Right lung (tissue), 5 donors: Measurements from ENCODE around the gene USH2A. TPM values are rescaled to one million over a fixed set of nuclear protein-coding genes. Genes with fewer than 3 reads are reported as not detected.
"Not testable (repeated sequence)": the region's sequence is repeated elsewhere in the genome, so short reads cannot be mapped to it uniquely, and the experiment has no call there.

ENCODE experiments used
- DNase-seq, 2 donors: peaks; one replicate each; pipeline ENCODE4 v3.0.0-alpha.2; 2013
- polyA plus RNA-seq, 5 donors: library from polyadenylated mRNA; unstranded; fragments of 120-200 nt; gene quantifications; one replicate each; pipeline versions ENCODE4 v1.2.1 to v1.2.3, GENCODE V29; 2013; ENCODE audit warnings: inconsistent platforms in 1 of 5, low replicate concordance in 1 of 5; ENCODE audit not compliant: insufficient read length in 5 of 5, insufficient read depth in 1 of 5

USH2A gene
- polyA plus RNA-seq, 5 donors: 0.03 to 0.10 (median 0.06) TPM

DNA sequence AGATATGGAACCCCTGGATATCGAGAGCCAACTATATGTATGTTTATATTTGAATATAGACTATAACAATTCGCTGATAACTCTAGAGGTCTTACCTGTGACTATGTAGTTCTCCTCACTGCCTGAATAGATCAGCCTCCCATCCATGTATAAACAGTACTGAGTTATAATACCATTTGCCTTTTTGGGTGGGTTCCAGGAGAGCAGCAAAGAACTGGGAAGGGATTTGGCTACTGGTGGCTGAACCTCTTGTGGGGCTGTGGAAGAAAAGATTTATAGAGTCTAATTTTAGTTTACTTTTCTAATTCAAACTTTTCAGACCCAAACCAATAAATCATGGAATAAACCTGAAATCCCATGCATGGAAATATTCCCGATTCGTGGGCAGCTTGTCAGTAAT lies 376.9 kb downstream of the USH2A start:
- no peak for DNase-seq

DNA sequence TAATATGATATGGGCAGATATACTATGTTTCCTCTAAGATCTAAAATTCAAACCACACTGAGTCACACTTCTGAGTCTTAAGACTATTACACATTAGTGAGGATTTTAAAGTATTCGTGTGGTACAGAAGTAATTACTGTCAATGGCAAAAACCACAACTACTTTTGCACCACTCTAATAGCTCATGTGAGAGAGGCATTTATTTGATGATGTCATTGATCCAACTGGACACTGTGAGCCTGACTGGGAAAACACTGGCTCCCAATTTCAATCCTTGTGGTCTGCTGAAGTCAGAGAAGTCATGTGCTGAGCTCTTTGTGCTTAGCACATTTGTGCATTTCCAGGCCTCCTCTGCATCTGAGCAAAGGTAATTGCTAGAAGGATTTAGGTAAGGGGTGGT lies 377.8 kb downstream of the USH2A start:
- no peak for DNase-seq

DNA sequence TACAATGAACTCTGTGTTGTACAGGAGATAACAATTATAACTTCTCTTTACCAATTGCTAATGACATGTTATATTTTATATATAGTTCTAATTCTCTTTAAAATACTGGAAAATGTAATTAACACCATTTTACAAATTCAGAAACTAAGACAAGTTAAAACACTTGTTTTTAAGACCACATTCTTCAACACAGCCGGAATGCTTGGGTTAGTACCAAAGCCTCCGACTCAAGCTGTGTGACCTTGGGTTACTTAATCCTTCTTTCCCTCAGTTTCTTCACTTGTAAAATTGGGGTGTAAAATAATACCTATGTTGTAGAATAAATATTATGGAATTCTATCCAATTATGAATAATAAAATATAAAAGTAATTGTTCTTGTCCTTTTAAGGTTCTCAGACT lies 378.7 kb downstream of the USH2A start:
- no peak for DNase-seq

DNA sequence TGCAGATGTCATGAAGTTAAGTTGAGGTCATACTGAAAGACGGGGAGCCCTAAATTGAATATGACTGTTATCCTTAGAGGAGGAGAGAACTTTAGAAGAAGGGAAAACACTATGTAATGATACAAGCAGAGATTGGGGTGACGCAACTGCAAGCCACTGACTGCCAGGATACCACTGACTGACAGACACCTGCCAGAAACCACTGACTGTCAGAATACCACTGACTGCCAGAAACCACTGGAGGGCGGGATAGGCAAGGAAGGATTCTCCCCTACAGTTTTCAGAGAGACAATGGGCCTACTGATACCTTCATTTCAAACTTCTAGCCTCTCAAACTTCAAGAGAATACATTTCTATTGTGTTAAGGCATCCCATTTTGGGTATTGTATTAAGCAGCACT lies 388.7 kb downstream of the USH2A start:
- DNase-seq: no peak

DNA sequence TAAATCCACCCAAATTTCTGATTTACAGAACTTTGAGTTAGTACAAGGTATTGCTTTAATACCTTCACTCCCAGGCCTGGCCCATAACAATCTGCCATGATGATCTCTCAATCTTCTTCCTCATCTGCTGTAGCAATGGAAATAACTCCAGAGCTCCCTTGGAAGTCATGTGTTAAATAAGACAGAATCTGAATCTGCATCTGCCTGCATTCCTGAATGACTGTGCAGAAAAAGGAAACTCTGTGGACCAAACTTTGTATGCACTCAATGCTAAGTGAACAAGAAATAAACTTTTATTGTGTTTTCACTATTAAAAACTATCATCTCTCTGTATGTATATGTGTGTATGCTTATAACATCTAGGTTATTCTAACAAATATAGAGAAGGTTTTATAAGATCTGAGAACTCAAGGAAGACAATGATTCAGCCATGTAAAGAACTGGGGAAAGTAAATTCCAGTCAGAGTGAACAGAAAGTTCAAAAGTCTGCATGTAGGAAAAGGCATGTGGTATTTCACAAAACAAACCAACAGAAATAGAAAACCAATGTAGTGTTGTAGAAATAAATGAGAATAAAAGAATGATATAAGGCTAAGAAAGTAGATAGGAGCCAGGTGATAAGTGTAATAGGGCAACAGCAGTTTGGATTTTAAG lies 390.2 kb downstream of the USH2A start:
- DNase-seq: no peak

DNA sequence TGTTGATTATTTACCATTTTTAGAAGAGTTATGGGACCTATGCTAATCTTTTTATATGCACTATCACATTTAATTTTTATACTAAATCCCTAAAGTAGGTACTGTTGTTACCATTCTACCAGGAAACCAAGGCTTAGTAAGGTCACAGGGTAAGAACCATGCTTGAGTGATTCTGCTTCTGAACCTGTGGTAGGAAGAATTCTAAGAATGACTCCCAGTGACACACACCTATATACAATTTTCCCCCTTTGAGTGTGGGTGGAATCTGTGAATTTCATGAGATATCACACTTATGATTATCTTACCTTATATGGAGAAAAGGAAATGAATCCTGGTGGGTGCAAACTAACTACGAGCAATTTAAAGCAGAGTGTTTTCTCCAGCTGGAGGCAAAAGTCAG lies 391.0 kb downstream of the USH2A start:
- DNase-seq: no peak

DNA sequence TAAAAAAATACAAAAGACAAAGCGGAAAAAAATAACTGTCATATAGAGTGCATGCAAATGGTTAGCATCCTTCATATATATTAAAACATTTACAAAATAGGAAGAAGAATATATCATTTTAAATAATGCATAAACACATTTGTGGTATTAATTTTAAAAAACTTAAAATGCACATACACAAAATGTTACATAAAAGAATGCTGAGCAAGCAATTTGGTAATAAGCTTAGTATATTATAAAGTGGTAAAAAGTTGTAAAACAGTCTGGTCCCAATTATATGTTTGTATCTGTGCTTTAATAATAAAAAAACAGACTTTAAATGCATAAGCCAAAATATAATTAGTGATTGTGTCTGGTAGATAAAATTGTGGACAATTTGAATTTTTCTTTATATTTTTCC lies 394.6 kb downstream of the USH2A start:
- no peak for DNase-seq

DNA sequence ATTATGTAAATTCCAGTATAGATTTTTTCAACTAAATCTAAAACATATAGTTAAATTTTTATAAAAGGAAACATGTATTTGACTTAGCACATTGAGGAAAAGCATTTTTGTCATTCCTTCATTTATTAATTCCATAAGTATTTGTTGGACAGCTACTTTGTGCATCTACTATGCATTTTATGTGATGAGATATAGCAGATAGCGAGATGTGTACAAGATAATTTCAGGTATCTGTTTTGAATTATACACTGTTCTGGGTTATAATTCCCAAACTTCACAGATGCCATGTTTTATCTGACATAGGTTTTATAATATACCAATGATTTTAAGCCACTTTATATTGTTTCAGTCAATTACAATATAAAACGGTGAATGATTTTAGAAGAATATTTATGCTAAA lies 398.7 kb downstream of the USH2A start:
- no peak for DNase-seq

DNA sequence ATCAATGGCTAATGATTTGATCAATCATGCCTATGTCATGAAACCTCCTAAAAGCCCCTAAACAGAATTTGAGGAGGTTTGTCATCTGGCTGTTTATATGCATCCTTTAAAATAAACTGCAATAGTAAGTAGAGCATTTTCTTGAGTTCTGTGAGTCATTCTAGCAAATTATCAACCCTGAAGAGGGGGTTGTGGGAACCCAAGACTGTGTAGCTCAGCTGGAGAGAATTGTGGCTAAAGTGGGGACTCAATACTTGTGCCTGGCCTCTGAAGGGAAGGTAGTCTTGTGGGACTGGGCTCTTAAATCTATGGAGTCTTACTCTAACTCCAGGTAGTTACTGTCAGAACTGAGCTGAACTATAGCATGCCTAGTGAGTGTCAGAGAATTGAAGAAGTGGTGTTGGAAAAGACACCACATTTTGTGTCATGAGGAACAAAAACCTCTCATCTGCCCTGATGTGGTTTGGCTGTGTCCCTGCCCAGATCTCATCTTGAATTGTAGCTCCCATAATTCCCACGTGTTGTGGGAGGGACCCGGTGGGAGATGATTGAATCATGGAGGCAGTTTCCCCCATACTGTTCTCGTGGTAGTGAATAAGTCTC lies 402.4 kb downstream of the USH2A start:
- DNase-seq: no peak

DNA sequence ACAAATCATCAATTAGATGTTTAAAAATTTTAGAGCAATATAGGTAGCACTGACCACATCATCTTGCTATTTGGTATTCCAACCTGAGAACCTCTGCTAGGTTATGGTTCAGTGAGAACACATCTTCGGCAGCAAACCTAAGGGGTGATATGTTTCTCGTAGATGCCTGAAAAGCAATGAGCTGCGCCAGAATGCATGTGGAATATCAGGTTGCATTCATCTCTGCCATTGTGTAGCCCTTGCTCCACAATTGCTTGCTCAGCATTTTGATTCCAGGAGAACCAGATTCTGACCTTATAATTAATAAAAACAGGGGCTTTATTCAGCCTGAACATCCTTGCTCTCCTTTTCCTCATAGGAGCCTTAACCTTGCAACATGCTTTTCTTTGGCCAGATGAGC lies 408.1 kb downstream of the USH2A start:
- DNase-seq: no peak

DNA sequence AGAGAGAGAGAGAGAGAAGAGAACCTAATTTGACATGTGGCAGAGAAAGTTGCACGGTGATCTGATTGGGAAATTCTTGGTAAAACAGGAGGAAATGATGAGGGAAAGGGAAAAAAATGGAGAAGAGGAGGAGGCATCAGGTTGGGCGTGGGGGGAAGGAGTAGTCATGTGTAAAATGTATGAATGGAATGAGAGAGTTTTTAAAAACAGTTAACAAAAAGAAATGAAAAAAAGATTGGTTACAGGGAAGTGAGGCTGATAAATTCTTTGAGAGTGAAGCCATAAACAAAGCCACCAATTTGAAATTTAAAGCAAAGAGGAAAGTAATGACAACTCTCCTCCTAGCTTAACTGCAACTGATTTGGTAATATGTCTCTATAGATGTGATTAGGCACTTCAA lies 409.2 kb downstream of the USH2A start:
- DNase-seq: no peak

DNA sequence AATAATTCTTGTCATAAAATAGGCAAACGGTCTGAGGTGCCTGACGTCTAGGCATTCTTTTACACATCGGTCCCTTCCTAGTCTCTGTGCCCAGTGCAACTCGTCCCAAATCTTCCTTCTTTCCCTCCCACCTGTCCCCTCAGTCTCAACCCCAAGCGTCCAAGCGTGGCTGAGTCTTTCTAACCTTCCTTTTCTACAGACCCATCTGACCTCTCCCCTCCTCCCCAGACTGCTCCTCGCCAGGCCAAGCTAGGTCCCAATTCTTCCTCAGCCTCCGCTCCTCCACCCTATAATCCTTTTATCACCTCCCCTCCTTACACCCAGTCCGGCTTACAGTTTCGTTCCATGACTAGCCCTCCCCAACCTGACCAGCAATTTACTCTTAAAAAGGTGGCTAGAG lies 413.8 kb downstream of the USH2A start:
- DNase-seq: not testable (repeated sequence)

DNA sequence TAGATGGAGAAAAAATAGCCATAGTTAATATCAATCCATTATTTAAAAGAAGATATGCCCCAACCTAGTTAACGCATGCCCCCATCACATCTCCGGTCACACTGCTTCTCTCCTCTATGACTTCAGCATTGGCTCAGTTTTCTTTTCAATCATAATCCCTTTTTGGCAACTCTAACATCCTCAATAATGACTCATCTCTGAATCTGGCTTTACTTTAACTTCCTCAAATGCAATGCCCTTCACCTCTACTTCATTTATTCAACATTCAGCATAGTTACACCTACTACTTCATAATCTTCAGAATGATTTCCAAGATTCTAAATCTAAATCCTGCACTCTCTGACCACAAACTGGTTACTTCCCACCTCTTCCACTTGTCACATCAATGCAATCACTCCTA lies 417.3 kb downstream of the USH2A start:
- no peak for DNase-seq

DNA sequence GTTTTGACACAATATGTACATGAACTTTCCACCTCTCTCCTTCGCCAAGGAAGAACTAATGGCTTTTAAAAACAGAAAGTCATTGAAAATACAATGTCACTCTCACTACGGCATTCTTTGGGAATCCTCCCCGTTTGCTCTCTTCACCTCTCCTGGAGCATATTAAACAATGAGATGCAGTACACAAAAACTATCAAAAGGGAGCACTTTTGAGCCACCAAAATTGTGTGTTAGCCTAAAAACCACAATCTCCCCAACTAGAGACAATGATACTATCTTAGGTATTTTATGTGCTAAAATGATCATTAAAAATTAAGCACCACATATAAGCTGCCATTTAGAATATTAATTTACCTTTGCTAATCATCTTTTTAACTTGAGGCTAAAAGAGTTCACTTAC lies 430.6 kb downstream of the USH2A start:
- peak; percentile 6 to 11 for DNase-seq

DNA sequence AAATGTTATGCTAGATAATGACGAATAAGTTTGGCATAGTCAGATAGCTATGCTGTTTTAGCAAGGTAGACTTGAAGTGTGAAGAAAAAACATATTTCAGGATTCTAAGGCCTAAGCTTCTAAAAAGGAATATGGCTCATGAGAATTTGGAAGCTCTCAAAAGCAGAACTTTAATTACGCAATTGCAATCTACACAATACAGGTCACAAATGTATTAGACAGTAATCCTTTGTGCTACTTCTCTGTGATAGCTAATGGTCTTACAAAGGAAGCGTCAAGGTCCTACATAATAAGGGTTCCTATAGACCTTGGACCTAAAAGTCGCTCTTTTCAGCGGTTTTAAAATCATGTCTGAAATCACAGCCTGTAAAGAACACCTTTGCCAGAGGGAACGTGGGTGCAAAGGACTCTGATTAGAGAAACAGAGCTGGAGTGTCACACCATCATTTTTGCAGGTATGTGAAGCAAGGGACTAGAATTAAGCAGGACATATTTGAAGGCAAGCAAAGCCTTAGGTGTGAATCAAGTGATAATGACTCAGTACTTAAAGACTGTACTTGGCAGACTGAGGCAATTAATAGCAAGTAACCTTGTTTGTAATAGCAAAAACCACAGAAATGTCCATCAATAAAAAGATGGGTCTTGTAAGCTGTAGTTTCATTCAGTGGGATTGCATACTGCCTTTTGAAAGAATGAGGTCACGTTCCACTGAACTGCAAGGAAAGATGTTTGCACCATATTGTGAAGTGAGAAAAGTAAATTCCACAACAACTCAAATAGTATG lies 436.0 kb downstream of the USH2A start:
- peak in 1 of 2 donors; percentile 2 for DNase-seq

DNA sequence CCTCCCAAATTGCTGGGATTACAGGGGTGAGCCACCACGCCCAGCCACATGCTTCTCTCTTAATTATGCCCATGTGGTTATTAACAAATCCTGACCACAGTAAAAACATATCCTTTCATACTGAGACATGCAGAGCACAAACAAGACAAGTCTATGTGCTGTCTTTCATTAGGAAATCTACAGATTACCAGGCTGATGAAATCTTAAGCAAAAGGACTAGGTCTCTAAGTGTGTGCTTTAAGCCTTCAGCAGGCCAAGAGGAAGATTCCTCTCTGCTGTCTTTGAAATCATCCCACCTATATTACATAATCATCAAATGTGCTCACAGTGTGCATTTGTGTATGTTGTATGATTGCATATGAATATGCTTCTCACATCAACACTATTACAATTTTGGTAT lies 436.8 kb downstream of the USH2A start:
- DNase-seq: no peak

DNA sequence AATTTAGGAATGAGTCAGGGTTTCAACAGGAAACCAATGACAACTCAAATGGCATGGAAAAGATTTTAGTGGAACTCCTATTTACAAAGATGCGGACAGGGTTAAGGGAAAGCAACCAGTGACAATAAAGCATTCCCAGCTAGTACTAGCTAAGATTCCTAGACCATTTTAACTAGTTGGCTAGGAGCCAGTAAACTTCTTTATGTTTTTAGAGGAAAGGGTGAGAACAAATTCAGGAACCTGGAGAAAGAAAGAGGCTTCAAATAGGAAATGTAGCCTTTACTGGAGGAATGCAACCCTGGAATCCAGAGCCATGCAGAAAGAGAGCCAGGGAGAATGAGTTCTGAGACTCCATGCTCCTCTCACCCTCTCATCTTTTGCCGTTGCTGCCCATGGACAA lies 439.6 kb downstream of the USH2A start:
- no peak for DNase-seq

DNA sequence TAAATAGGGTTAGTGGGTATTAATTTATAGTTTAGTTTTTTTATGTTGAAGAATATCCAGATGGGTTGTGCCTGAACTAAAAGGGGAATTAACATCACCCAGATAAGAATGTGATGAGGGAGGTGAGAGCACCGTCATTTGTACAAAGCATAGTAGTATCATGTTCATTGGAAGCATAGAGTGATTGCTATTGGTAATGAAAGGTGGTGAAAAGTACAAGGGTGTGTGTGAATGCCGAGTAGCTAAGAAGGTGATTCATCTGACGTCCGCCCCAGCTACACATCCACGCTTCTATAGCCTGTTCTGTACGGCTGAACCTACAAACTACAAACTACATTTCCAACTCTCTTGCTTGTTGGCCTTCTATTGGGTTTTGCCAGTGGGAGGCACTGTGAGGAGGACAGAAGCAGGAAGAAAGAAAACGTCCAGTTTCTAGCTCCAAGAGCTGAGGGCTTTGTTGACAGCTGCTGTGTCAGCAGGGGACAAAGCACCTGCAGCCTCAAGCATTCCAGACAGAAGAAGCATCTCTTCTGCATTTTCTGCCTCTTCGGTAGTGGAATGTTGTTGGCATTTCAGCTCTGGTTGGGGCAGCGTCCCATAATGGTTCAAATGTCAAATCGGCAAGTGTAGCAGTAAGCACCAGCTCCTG lies 451.3 kb downstream of the USH2A start:
- DNase-seq: no peak

DNA sequence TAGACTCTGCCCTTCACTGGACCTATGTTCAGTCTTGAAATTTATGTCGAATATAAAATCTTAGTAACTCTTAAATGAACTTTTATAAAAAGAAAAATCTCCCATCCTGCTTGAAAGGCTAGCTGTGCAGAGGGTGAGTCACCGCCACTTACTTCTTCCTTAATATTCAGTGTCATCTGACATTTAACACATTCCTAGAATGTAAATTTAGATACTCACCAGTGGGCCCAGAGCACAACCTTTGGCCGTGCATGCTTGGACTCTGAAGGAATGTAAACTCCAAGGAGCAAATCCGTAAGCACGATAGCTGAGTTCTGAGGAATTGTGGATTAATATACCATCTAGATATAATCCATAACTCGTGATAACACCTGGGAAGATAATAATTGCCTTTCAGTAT lies 452.8 kb downstream of the USH2A start:
- no peak for DNase-seq

DNA sequence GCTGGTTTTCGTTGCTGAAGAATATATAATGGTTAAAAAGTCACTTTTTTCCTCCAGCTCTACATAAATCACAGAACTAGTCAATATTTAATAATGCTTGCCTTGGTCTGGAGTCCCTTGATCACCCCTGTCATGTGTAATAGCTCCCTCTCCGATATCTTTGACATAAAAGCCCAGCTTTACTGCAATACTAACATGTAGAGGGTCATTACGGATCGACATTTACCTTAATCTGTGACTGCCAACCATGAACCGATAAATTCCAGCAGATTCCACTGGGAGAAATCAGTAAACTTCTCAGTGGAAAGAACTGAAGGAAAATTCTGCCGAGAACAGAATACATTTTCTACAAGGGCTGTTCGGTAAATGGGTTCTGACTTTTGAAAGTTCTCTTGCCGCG lies 459.6 kb downstream of the USH2A start:
- DNase-seq: no peak

DNA sequence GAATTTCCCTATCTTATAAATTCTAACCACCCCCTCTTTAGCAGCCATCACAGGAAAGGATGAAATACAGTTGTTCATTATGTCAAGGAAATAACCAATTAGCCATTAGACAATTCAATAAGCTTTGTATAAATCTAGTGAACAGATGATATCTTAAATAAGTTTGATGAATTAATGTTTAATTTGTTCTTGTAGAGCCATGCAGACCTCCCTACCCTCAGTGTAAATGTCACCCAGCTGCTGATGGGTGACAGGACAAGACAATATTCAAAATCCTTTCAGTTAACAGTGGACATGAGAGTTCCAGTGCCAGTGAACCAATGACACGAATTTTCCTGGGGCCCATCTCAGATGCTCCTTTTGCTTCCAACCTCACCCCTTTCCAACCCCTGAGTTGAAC lies 460.2 kb downstream of the USH2A start:
- DNase-seq: no peak

DNA sequence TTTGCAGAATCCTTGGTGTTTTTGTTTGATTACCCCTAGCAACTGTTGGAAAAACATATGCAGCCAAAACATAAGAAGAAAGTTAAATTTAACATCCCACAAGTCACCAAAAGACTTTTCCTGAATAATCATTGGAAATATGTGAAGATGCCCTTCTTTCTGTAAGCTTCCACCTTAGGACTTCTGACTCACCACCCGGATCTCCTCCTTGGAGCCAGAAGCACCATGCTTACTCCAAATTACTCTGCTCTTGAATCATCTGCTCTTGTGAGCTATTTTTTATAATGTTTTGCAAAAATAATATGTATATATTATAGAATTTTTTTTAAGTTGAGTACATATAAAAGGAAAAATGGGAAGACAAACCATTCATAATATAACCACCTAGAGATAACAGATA lies 464.4 kb downstream of the USH2A start:
- no peak for DNase-seq

DNA sequence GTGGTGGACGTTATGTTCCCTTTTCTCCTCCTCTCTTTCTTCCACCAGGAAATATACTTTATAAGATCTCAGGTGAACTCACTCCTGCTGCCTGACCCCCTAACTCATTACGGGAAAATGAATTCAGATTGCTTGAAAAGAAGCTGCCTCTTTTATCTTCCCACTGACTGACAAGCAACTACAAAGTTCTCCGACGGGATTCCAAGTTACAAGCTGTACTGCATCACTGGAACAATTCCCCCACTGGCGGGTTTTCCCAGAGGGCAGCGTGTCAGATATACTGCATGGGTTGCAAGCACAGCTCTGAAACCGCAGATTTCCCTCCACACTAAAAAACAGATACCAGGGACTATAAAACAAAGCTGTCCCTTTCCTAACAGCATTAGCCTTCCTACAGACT lies 465.6 kb downstream of the USH2A start:
- DNase-seq: peak; percentile 5 to 11
